ENCODE measurements around the gene EPRS1. TPM values are rescaled to one million over a fixed set of nuclear protein-coding genes. Genes with fewer than 3 reads are reported as not detected.

EPRS1 gene
- total RNA-seq, 2 donors from 2014 or later, result 68.4 to 79.5 TPM

Other genes starting within 250 kb of the EPRS1 start
- 10 to 100 TPM; 11.3 to 57.5 TPM for gene SLC30A10, start 117.9 kb downstream of the EPRS1 start, total RNA-seq
- gene BPNT1, start 43.3 kb upstream of the EPRS1 start, total RNA-seq, result 10 to 100 TPM; 57.4 to 67.9 TPM
- 10 to 100 TPM; 77.7 to 93.4 TPM for gene IARS2, start 47.6 kb upstream of the EPRS1 start, total RNA-seq
- 10 to 100 TPM; 30.7 to 33.1 TPM for gene RAB3GAP2, start 225.9 kb upstream of the EPRS1 start, total RNA-seq